ENCODE results near the gene EDC4.

The EDC4 gene

GRCh38 chr16:67879936-67880335 is 7.1 kb downstream of the EDC4 start:
- DNase-seq = no peak

GRCh38 chr16:67880584-67880983 is 7.7 kb downstream of the EDC4 start:
- no peak for DNase-seq

GRCh38 chr16:67881621-67882161 is 8.8 kb downstream of the EDC4 start:
- DNase-seq = no peak

- no peak for DNase-seq
These were observed 9.7 kb downstream of the EDC4 start for GRCh38 chr16:67882374-67883145.

GRCh38 chr16:67883146-67883871 is 10.5 kb downstream of the EDC4 start:
- DNase-seq = no peak

- DNase-seq = no peak
These were observed 11.0 kb downstream of the EDC4 start for GRCh38 chr16:67883872-67884261.

- peak; percentile 78 for DNase-seq
These were observed 11.8 kb downstream of the EDC4 start, which contains the start of gene NRN1L for GRCh38 chr16:67884684-67885083. TSS of gene NRN1L (plus strand) at chr16:67884885. CDS start at chr16:67884904, 19 bp downstream.

- DNase-seq = no peak
These were observed 12.7 kb downstream of the EDC4 start for GRCh38 chr16:67885545-67885944.

- DNase-seq = no peak
These were observed 13.1 kb downstream of the EDC4 start for GRCh38 chr16:67885976-67886375.

- no peak for DNase-seq
These were observed 13.5 kb downstream of the EDC4 start for GRCh38 chr16:67886387-67886786.

GRCh38 chr16:67888331-67888730 is 15.5 kb downstream of the EDC4 start:
- DNase-seq = no peak

GRCh38 chr16:67892375-67892774 is 19.5 kb downstream of the EDC4 start:
- DNase-seq = no peak

- DNase-seq = peak; percentile 89
These were observed 20.3 kb downstream of the EDC4 start, which contains the start of gene PSKH1 for GRCh38 chr16:67892899-67893742. TSS of gene PSKH1 (plus strand) at chr16:67893254. CDS start at chr16:67908750, 15,496 bp downstream.

- DNase-seq = no peak
These were observed 21.0 kb downstream of the EDC4 start for GRCh38 chr16:67893743-67894399.

GRCh38 chr16:67897231-67897630 is 24.4 kb downstream of the EDC4 start:
- no peak for DNase-seq

GRCh38 chr16:67901734-67902133 is 28.9 kb downstream of the EDC4 start:
- no peak for DNase-seq

GRCh38 chr16:67902831-67903230 is 30.0 kb downstream of the EDC4 start:
- DNase-seq = no peak

- no peak for DNase-seq
These were observed 34.7 kb downstream of the EDC4 start for GRCh38 chr16:67907397-67908180.

GRCh38 chr16:67909056-67909742 is 36.3 kb downstream of the EDC4 start:
- no peak for DNase-seq

GRCh38 chr16:67910158-67910557 is 37.3 kb downstream of the EDC4 start:
- no peak for DNase-seq
